Glomerular visceral epithelial cell (primary cell): ENCODE results near the gene CLEC16A.

Experiments used
- DNase-seq: peaks from one replicate; pipeline ENCODE4 v3.0.0-alpha.2; 2016; ENCODE audit errors: extremely low spot score

The CLEC16A gene

DNA sequence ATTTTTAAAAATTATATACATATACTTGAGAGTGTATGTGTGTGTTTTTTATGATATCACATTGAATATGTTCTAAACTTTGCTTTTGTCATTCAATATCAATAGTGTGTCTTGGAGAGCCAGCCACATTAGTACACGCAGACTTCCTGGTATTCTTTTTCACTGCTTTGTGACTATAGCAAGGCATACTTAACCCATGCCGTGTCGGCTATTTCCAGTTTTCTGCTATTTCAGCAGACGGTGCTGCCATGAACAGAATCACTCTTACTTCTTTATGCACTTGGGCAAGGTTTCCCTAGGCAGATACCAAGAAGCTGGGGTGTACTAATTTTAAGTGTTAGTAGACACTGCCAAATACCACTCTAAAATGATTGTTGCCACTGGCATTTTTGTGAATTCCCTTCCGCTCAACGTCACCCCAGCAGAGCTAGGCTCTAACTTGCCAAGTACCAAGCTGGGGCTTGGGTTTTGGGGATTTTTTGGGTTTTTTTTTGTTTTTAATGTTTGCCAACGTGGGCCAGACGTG, 176.8 kb downstream of the CLEC16A start:
- no peak for DNase-seq

- DNase-seq: no peak
Observed at GRCh38 chr16:11121914-11122692, 177.7 kb downstream of the CLEC16A start.

DNA sequence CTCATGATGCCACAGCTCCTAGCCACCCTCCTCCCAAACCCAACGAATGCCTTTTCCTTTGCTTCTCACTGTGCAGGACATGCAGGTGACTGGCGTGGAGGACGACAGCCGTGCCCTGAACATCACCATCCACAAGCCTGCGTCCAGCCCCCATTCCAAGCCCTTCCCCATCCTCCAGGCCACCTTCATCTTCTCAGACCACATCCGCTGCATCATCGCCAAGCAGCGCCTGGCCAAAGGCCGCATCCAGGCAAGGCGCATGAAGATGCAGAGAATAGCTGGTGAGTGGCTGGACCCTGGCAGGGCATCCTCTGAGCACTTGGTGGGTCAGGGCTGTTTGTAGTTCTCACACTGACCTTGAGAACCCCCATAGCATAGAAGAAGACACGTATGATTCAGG, 179.3 kb downstream of the CLEC16A start:
- no peak for DNase-seq

- no peak for DNase-seq
Observed at GRCh38 chr16:11125936-11126335, 181.6 kb downstream of the CLEC16A start.

- DNase-seq: no peak
Observed at GRCh38 chr16:11126399-11127054, 182.2 kb downstream of the CLEC16A start.

DNA sequence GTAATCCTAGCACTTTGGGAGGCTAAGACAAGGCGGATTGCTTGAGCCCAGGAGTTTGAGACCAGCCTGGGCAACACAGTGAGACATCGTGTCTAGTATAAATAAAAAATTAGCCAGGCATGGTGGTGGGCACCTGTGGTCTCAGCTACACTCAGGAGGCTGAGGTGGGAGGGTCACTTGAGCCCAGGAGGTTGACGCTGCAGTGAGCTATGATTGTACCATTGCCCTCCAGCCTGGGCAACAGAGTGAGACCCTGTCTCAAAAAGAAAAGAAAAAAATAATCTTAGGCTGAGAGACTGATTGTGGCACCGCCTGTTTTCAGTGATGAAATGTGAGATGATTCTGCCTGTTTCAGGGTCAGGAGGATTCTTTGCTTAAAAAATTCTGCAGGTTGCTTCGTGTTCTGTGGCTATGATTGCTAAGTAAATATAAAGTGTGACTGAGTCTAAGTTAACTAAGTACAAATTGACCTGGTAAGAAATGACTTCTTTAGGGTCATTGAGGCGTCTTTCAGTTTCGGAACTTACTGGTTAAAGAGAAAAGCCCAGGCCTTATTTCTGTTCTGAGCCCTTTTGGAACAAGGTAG, 183.3 kb downstream of the CLEC16A start:
- no peak for DNase-seq

- DNase-seq: no peak
Observed at GRCh38 chr16:11128211-11129141, 184.1 kb downstream of the CLEC16A start.

DNA sequence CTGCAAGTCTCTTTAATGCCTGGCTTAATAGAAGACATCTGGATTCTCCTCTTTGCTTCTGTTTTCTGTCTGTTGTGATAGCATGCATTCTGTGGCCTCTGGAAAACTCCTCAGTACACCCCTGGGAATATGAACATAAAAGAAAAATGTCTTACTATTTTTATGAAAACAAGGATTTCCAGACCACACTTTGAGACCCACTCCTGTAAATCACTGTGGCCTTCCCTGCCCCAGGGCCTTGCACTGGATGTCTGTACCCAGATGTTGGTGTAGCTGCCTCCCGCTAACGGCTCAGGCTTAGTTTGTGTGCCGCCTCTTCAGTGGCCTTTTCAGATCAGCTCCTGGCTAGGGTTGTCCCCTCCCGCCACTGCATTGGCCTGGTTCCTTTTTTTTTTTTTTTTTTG, 185.0 kb downstream of the CLEC16A start:
- DNase-seq: no peak

GRCh38 chr16:11130978-11131665, 186.8 kb downstream of the CLEC16A start:
- DNase-seq: no peak

DNA sequence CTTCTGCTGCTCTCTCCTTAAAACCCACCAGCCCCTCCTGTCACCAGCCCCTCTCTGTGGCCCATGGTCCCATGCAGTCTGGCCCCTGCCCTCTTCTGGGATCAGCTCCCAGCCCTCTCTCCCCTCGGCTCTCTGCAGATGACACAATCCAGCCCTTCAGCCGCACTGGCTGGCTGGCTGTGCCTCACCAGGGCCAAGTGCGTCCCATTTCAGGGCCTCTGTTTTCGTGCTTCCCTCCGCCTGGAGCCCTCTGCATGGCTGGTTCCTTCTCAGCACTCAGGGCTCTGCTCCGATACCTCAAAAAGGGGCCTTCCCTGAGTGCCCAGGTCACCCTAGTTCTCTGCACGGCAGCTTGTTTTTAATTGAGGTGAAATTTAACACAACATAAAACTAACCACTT, 187.3 kb downstream of the CLEC16A start:
- DNase-seq: no peak

- DNase-seq: peak; percentile 95
Observed at GRCh38 chr16:11133344-11133943, 189.1 kb downstream of the CLEC16A start.

GRCh38 chr16:11134722-11135463, 190.5 kb downstream of the CLEC16A start:
- DNase-seq: no peak

DNA sequence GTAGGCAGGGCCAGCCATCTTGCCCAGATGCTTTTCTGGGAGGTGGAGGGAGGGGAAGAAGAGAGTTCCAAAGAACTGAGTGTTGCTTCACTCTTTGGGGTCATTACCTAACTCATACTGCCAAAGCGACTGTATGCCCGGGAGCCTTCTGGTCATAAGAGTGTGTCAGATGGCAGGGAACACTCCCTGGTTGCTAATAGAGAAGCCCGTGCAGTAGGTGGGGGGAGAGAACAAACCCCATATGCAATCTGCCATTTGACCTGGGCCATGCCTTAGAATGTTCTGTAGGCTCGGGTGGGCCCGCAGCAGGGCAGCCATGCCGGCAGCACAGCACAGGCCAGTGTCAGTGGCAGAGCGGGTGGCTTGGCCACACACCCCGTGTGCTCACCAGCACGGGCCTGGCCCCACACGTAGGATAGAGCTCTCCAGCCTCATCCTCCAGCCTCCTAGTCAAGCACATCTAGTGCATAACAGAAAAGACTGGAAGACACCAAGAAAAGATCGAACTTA, 191.2 kb downstream of the CLEC16A start:
- DNase-seq: no peak

GRCh38 chr16:11136600-11136999, 192.2 kb downstream of the CLEC16A start:
- DNase-seq: peak; percentile 87

DNA sequence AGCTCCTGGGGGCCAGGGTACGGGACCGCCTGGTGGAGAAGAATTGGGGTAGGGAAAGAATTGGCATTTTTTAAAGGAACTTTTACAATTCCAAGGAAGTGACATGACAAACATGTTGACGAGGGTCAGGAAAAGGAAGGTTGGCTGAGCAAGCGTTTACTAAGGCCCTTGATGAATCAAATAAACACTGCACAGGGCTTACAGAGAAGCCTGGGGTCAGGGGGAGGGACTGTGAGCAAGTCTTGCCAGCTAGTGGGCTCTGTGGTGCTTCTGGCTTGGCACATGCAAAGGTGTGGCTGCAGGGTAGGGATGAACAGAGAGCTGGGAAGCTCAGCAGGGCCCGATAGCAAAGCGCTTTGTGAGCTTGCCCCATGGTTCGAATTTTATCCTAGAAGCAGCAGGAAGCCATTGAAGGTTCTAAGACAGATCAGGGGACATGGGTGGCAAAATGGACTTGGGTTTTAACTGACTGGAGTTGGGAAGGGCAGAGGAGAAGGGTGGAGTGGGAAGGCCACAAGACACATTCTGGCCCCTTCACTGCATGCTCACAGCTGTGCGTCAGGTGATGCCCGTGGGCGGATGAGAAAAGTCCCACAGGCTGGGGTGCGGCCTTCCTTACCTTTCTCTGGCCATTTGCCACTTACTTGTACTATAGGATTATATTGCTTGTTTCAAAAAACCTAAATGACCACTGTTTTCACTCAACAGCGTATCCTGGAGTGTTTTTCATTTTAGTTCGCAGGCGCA, 193.8 kb downstream of the CLEC16A start:
- no peak for DNase-seq

- DNase-seq: no peak
Observed at GRCh38 chr16:11138769-11139325, 194.5 kb downstream of the CLEC16A start.

- no peak for DNase-seq
Observed at GRCh38 chr16:11139326-11140097, 195.1 kb downstream of the CLEC16A start.

GRCh38 chr16:11140098-11140375, 195.7 kb downstream of the CLEC16A start:
- peak; percentile 90 for DNase-seq
